Activated T-helper 1 cell treated with anti-CD3 and anti-CD28 coated beads, Interleukin-12 subunit alpha, Interleukin-12 subunit beta, Interleukin-2, Interleukin-4 antibody, amounts not matched to agents 30 ng/mL and 10 ng/mL and 1 ng/mL, durations not matched to agents 14 hours and 24 hours and 36 hours (primary cell): ENCODE measurements around the gene ARHGAP27. TPM values are rescaled to one million over a fixed set of nuclear protein-coding genes. Genes with fewer than 3 reads are reported as not detected.
"Not testable (repeated sequence)": the region's sequence is repeated elsewhere in the genome, so short reads cannot be mapped to it uniquely, and the experiment has no call there.

Experiments
- DNase-seq: peaks from one replicate; pipeline ENCODE4 v3.0.0; 2021; ENCODE audit warnings: low spot score
- H3K27ac Mint-ChIP-seq: one replicate; pipeline ENCODE4 v1.8.0; 2021; ENCODE audit warnings: mild to moderate bottlenecking, mixed read lengths
- H3K27me3 Mint-ChIP-seq: one replicate; pipeline ENCODE4 v1.8.0; 2022; ENCODE audit warnings: mild to moderate bottlenecking, moderate library complexity, mixed read lengths; ENCODE audit not compliant: insufficient read depth
- H3K36me3 Mint-ChIP-seq: one replicate; pipeline ENCODE4 v1.8.0; 2021; ENCODE audit warnings: low read depth, mixed read lengths
- H3K4me1 Mint-ChIP-seq: one replicate; pipeline ENCODE4 v1.8.0; 2021; ENCODE audit warnings: low read depth, mixed read lengths
- H3K4me3 Mint-ChIP-seq: one replicate; pipeline ENCODE4 v1.8.0; 2021; ENCODE audit warnings: mild to moderate bottlenecking, moderate library complexity, mixed read lengths
- H3K9me3 Mint-ChIP-seq: one replicate; pipeline ENCODE4 v1.8.0; 2021; ENCODE audit warnings: mixed read lengths
- intact Hi-C: fragments of 100-400 bp; cut with micrococcal nuclease; formaldehyde crosslinking; loops from one replicate; pipeline ENCODE4 v1.15.1; 2024
- total RNA-seq: library from RNA; stranded (reverse); gene quantifications from 2 replicates; pipeline ENCODE4 v1.2.3, GENCODE V29; 2022

ARHGAP27 gene
- total RNA-seq, 1 donor from 2014 or later, result 59.1 TPM

- H3K27me3 Mint-ChIP-seq, intact Hi-C loops, H3K4me3 Mint-ChIP-seq, DNase-seq, H3K9me3 Mint-ChIP-seq, H3K27ac Mint-ChIP-seq: not testable (repeated sequence)
- Mint-ChIP-seq H3K36me3 (peaks cover 12% of the 10 kb centered on the region), H3K4me1 (peaks cover 40% of the 10 kb centered on the region)
These were observed 10.9 kb upstream of the ARHGAP27 start for GRCh38 chr17:45443371-45444260.

DNA sequence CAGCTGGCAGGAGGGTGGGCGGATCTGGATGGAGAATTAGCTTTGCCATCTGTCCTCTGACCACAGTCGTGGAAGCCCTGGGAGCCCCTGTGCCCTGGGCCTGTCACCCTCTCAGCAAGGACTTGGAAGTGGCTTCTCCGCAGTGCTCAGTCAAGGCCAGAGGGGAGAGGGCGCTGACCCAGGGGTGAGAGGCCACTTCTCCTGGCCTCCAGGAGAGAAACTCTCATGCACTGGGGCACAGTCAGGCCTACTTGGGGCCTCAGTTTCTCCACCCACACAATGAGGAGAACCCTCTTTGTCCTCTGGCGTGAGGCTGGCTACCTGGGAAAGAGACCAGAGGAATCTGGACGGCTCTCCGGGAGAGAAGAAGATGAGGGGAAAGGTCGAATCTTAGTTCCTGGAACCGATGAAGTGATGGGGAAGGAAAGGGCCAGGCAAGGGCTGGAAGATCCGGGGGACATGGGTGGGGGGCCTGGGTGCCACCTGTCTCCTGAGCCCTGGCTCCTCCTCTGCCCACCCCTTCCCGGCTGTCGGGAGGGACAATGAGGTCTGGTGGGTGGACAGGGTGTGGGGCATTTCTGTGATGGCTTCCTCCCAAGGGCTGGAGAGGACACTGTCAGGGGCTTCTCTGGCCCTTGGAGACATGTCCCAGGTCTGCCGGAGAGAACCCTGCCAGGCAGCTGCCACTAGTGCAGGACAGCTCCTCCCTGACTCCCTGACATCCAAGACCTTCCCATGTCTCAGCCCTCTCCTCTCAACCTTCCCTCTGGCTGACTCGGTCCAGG is 9.0 kb upstream of the ARHGAP27 start:
- H3K9me3 Mint-ChIP-seq, result no peaks in the 10 kb centered on the region
- no peak for DNase-seq
- H3K27ac Mint-ChIP-seq, result no peak overlapping the region
- no peaks in the 10 kb centered on the region for H3K27me3 Mint-ChIP-seq
- intact Hi-C loops, result no loop called here
- peaks cover 10% of the 10 kb centered on the region for H3K36me3 Mint-ChIP-seq
- no peak overlapping the region for H3K4me3 Mint-ChIP-seq
- peaks cover 30% of the 10 kb centered on the region for H3K4me1 Mint-ChIP-seq

GRCh38 chr17:45440839-45441515 is 8.3 kb upstream of the ARHGAP27 start:
- H3K36me3 Mint-ChIP-seq, result peaks cover 13% of the 10 kb centered on the region
- H3K27me3 Mint-ChIP-seq, H3K4me3 Mint-ChIP-seq, H3K9me3 Mint-ChIP-seq, intact Hi-C loops, DNase-seq: not testable (repeated sequence)
- H3K4me1 Mint-ChIP-seq, result peaks cover 24% of the 10 kb centered on the region
- H3K27ac Mint-ChIP-seq, result peak overlapping the region; percentile 8

DNA sequence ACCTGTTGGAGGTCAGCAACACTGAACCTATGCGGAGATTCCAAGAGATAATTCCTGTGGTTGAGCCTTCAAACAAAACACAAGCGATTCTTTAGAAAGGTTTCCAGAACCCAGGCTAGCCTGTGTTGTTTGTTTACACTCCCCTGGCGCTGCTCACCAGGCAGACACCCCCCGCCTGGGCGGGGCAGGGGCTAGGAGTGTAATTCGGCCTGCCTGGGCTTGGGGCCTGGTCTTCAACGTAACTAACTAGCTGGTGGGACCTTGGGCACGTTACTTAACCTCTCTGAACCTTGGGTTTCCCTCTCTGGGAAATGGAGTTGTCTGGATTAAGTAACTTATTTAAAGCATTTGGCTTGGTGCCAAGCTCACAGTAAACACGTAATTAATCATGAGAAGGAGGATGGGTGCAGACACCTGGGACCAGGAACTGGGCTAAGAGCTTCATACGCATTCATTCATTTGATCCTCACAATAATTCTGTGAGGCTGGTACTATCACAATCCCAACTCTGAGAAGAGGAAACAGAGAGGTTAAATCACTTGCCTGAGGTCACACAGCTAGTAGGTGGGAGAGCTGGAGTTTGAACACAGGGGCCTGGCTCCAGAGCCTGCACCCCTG is 7.6 kb upstream of the ARHGAP27 start:
- intact Hi-C loops, result no loop called here
- Mint-ChIP-seq H3K27ac (peak overlapping the region; percentile 8), H3K9me3 (no peaks in the 10 kb centered on the region), H3K36me3 (peaks cover 10% of the 10 kb centered on the region), H3K4me1 (peaks cover 19% of the 10 kb centered on the region), H3K4me3 (no peak overlapping the region), H3K27me3 (no peaks in the 10 kb centered on the region)
- DNase-seq, result no peak

- Mint-ChIP-seq H3K4me1 (peaks cover 14% of the 10 kb centered on the region), H3K9me3 (no peaks in the 10 kb centered on the region), H3K27ac (no peak overlapping the region), H3K4me3 (no peak overlapping the region), H3K36me3 (peaks cover 6% of the 10 kb centered on the region), H3K27me3 (no peaks in the 10 kb centered on the region)
- no peak for DNase-seq
- intact Hi-C loops, result no loop called here
These were observed 6.4 kb upstream of the ARHGAP27 start for GRCh38 chr17:45438931-45439610.

DNA sequence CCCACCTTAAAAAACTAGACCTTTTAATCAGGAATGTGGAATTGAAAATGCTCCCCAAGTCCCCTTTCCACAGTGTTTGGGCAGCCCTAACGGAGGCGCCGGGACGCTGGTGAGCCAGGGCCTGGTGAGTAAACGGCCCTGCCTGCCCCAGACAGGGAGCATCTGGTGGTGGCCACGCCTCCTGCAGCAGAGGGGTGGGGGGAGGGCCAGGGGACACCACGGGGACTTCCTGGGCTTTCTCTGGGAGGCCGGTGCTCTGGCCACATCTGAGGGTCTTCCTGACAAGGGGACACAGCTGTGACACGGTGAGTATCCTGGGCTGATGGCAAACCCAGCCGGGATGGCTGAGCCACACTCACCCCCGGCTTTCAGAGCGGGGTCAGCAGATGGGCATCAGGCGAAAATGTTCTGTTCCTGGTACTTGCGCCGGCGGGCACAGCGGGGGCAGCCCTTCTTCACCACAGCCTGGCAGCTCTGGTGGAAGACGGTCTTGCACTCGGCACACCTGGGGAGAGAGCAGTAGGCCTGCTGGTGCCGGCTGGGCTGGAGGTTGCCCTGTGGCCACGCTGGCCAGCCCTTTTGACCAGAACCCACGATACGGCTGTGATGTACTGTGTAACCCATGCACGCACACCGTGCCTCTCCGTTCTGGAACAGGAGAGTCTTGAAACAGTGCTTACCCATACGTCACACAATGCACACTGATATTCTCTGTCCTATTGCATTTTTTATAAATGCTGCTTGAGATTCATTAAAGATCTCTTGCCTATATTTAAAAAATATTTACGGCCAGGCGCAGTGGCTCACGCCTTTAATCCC is 5.0 kb upstream of the ARHGAP27 start:
- Mint-ChIP-seq H3K36me3 (peaks cover 6% of the 10 kb centered on the region), H3K27me3 (no peaks in the 10 kb centered on the region), H3K4me3 (no peak overlapping the region), H3K9me3 (no peaks in the 10 kb centered on the region), H3K4me1 (peaks cover 14% of the 10 kb centered on the region), H3K27ac (peak overlapping the region; percentile 15)
- intact Hi-C loops, result no loop called here
- no peak for DNase-seq

DNA sequence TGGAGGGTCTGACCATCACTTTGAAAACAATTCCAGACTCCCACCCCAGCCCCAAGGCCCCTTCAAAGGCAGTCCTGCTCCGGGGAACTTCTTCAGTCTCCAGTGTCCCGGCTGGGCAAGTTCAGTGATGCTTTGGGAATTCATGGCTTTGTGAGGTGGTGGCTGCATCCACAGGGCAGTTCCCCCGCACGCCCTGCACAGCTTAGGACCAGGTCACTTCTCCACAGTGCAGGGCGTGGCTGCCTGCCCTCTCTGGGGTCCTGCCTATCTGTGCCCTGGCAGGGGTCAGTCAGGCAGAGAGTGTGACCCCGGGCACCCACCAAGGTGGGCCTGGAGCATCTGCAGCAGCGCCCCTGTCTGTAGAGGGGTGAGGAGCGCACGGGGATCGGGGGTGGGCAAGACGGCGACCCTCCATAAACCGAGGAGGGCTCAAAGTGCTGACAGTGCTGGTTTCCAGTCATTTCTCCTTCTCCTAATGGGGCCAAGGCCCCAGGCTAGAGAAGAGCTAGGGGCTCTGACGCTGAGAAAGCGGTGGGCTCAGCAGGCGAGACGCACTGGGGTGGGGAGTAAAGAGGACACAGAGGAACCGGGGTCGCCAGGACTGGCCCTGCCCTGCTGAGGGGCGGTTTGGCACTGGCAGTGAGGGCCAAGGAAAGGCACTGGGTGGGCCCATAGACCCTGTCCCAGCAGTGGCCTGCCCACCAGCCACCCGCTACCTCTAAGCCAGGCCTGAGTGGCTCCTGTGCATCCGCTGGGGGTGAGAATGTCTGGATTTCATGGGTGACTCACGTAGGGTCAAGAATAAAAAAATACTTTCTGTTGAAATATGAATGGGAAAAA is 4.2 kb upstream of the ARHGAP27 start:
- H3K27ac Mint-ChIP-seq, result no peak overlapping the region
- peaks cover 14% of the 10 kb centered on the region for H3K4me1 Mint-ChIP-seq
- no peaks in the 10 kb centered on the region for H3K9me3 Mint-ChIP-seq
- H3K27me3 Mint-ChIP-seq, result no peaks in the 10 kb centered on the region
- no peak overlapping the region for H3K4me3 Mint-ChIP-seq
- peaks cover 6% of the 10 kb centered on the region for H3K36me3 Mint-ChIP-seq
- no peak for DNase-seq
- intact Hi-C loops, result no loop called here

DNA sequence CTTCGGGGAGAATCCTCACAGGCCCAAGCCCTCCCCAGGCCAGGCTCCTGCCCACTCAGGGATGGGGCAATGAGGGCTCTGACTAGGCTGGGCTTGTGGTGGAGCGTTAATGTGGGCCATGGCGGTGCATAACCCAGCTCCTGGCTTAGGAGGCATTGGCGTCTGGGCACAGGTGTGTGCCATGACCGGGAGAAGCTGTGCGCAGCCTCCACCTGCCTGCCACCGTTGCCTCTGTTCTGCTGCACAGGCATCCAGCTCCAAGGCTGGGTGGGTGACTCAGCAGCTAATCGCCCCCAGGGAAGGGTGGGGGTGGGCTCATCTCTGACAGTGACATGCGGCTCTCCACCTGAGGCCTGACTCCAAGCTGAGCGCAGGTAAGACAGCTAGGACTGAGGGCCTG is 3.5 kb upstream of the ARHGAP27 start:
- Mint-ChIP-seq H3K36me3 (peaks cover 3% of the 10 kb centered on the region), H3K4me3 (no peak overlapping the region), H3K4me1 (peaks cover 16% of the 10 kb centered on the region), H3K27ac (no peak overlapping the region), H3K27me3 (no peaks in the 10 kb centered on the region), H3K9me3 (no peaks in the 10 kb centered on the region)
- intact Hi-C loops, result no loop called here
- no peak for DNase-seq

DNA sequence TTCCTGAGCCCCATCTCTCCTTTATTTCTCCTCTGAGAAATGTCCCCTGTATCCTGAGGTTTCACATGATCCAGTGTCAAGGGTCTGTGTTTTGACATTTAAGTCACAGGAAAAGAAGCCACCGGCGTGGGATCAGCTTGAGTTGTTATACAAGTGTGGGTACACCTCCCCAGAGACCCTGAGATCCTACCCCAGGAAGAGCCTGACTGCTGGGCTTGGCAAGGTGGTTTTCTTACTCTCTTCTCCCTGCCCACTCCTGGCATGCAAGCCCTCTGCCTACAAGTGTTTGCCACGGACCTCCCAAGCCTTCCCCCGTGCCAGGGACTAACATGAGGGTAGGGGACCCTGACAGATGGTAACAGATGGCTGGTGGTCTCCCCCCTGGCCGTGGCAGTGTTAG is 2.8 kb upstream of the ARHGAP27 start:
- Mint-ChIP-seq H3K4me1 (peaks cover 16% of the 10 kb centered on the region), H3K27me3 (no peaks in the 10 kb centered on the region), H3K27ac (no peak overlapping the region), H3K36me3 (peaks cover 3% of the 10 kb centered on the region), H3K9me3 (no peaks in the 10 kb centered on the region), H3K4me3 (no peak overlapping the region)
- intact Hi-C loops, result no loop called here
- DNase-seq, result no peak

DNA sequence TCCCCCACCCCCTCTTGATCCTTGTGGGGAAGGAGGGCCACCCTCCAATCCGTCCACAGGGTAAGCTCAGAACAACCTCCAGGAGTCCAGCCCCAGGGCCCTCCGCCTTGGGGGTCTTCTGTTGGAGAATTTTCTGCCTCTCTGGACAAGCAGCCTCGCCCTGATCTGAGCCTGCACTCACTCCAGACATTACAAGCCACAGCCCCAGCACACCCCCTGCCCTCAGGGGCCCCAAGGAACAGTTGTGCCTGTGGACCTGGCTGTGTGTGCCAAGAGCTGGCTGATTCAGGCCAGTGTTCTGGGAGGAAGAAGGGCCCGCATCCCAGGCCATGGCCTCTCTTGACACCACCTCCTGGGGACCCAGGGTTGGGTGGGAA is 477 bp upstream of the ARHGAP27 start:
- Mint-ChIP-seq H3K4me1 (peaks cover 21% of the 10 kb centered on the region), H3K27ac (no peak overlapping the region), H3K27me3 (no peaks in the 10 kb centered on the region), H3K4me3 (peak overlapping the region; percentile 70), H3K36me3 (peaks cover 3% of the 10 kb centered on the region), H3K9me3 (no peaks in the 10 kb centered on the region)
- no peak for DNase-seq
- intact Hi-C loops, result no loop called here
